Rectal smooth muscle tissue (tissue), 1 donor: ENCODE measurements around the gene LRCH1.
A peak's percentile ranks its signal among the peaks of the same experiment; 100 is the strongest.

Experiments used
- H3K27ac ChIP-seq: one replicate; pipeline ENCODE4 v1.7.0; 2013; ENCODE audit warnings: low read depth, low read length, inconsistent platforms
- H3K27me3 ChIP-seq: one replicate; pipeline ENCODE4 v1.7.0; 2013; ENCODE audit warnings: low read length; ENCODE audit not compliant: control insufficient read depth, insufficient read depth
- H3K36me3 ChIP-seq: one replicate; pipeline ENCODE4 v1.7.0; 2013; ENCODE audit warnings: low read length; ENCODE audit not compliant: control insufficient read depth, insufficient read depth
- H3K4me1 ChIP-seq: one replicate; pipeline ENCODE4 v1.7.0; 2013; ENCODE audit warnings: low read length; ENCODE audit not compliant: control insufficient read depth, insufficient read depth
- H3K4me3 ChIP-seq: one replicate; pipeline ENCODE4 v1.7.0; 2013; ENCODE audit warnings: low read length
- H3K9ac ChIP-seq: one replicate; pipeline ENCODE4 v1.7.0; 2013; ENCODE audit warnings: low read length

The LRCH1 gene

DNA sequence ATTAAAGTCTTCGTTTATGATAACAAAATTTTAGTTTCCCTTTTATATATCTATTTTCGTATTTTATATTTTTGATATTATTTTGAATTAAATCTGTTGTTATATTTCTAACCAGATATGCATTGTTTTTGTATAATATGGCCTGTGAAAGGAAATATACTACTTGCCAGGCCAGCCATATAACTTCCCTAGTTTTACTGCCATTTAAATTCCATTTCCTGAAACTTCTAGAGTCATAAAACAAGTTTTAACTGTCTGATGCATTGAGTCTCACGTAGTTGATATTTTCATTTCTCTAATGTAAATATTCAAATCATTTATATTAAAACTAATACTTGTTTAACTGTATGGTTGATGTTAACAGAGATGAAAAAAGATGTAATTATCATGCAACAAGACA is 230.5 kb downstream of the LRCH1 start:
- Histone ChIP-seq H3K36me3 (peaks cover 8% of the 10 kb centered on the region), H3K9ac (no peak overlapping the region), H3K4me1 (peaks cover 2% of the 10 kb centered on the region), H3K27ac (no peak overlapping the region), H3K27me3 (no peaks in the 10 kb centered on the region), H3K4me3 (no peak overlapping the region)

GRCh38 chr13:46795321-46795720 is 242.4 kb downstream of the LRCH1 start:
- Histone ChIP-seq H3K4me1 (peaks cover 8% of the 10 kb centered on the region), H3K9ac (no peak overlapping the region), H3K4me3 (peak overlapping the region; percentile 99), H3K27ac (no peak overlapping the region), H3K36me3 (no peaks in the 10 kb centered on the region), H3K27me3 (no peaks in the 10 kb centered on the region)

DNA sequence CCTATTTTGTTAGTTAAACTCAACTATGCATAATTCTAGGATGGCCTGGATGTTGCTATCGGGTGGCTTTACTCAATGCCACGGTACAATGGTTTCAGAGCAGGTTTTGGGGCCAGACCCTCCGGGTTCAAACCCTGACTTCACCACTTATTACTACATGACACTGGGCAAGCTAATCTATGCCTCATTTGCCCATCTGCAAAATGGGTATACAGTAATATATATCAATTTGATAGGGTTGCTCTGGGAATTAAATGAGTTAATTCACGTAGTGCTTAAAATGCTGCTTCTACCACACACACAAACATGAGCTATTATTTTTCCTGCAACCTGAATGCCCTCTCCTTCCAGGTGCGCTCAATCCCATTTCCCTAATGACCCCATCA is 243.2 kb downstream of the LRCH1 start:
- Histone ChIP-seq H3K27ac (peak overlapping the region; percentile 96), H3K9ac (peak overlapping the region; percentile 81), H3K4me3 (peak overlapping the region; percentile 99), H3K27me3 (no peaks in the 10 kb centered on the region), H3K4me1 (peaks cover 8% of the 10 kb centered on the region), H3K36me3 (no peaks in the 10 kb centered on the region)

DNA sequence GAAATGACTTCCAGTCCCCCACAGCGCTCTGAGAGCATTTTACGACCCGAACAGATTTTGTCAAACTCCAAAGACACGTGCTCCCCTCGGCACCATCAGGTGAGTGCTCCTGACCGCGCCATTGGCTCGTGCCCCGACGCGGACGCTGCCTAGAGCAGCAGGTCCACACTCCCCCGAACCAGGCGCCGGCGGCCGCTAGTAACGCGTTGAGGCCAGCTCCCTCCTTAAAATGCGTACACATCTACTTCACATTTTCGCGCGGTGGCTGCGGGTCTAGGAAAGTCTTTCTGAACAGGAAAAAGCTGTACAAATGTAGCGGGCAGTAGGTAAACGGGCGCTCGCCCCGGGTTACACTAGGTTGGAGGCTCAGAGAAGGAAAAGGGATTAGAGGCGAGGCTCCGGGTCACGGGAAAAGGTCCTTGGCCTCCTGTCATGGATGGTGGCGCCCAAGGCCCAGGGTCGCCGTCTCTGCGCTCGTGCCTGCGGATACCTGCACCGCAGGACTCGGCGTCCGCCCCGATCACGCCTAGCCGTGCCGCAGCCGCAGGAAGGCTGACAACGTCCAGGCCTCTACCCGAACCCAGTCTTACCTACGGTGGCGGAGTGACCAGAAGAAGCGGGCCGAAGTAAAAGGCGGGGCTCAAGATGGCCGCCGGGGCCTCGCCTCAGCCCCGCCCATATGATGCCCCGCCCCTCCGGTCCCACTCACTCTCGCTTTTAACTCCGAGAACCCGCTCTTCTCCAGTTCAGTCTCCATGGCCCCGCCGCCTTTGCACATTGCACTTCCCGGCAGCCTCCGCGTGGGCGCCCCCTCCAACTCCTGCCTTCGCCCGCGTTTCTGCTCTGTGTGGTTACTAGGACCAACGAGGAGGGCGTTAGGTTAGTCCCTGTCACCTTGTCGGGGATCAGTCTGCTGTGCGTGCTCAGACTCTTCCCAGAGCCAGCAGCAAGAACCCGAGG is 243.8 kb downstream of the LRCH1 start, which contains the start of gene ESD:
ESD (minus strand) TSS at position 647 of the 960 bp plus-strand sequence. CDS start 5,748 bp downstream, outside the sequence.
- Histone ChIP-seq H3K4me3 (peak within 1 kb of the TSS; percentile 99), H3K27ac (peak within 1 kb of the TSS; percentile 96), H3K9ac (peak within 1 kb of the TSS; percentile 81), H3K36me3 (no peaks in the 10 kb centered on the region), H3K4me1 (peaks cover 8% of the 10 kb centered on the region), H3K27me3 (no peaks in the 10 kb centered on the region)

- Histone ChIP-seq H3K27me3 (no peaks in the 10 kb centered on the region), H3K36me3 (no peaks in the 10 kb centered on the region), H3K27ac (peak overlapping the region; percentile 96), H3K4me3 (peak overlapping the region; percentile 99), H3K9ac (peak overlapping the region; percentile 78), H3K4me1 (peaks cover 8% of the 10 kb centered on the region)
These were observed 244.7 kb downstream of the LRCH1 start for GRCh38 chr13:46797501-46798237.

DNA sequence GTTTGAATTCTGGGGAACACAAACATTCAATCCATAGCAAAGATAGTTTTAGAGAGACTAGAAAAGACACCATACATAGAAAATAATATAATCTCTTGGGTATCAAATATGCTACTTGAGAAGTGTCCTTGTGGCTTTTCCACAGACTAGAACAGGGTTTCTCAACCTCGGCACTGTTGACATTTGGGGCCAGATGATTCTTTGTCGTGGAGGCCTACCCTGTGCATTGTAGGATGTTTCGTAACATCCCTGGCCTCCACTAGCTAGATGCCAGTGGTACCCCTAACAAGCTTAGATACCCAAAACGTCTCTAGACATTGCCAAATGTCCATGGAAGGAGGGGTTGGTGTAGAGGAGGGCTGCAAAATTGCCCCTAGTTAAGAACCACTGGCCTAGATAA is 246.2 kb downstream of the LRCH1 start:
- peaks cover 8% of the 10 kb centered on the region for H3K4me1 ChIP-seq
- H3K4me3 ChIP-seq = no peak overlapping the region

DNA sequence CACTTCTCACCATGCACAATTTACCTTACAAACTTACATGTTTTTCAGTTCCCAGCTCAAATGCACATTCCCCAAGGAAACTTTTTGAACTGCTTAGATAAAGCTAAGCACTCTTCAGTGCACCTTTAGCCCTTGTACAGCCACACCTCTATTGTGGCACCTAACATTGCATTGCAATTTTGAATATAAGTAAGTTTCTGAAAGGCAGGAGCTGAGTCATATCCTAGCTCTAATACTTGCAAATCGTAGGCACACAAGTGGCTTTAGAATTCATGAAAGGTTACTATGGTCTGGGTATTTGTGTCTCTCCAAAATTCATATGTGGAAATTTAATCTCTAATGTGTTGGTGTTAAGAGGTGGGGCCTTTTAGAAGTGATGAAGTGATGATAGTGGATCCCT is 248.9 kb downstream of the LRCH1 start:
- H3K27ac ChIP-seq = no peak overlapping the region
- no peak overlapping the region for H3K9ac ChIP-seq
- H3K4me1 ChIP-seq = peaks cover 5% of the 10 kb centered on the region
- H3K27me3 ChIP-seq = no peaks in the 10 kb centered on the region
- no peak overlapping the region for H3K4me3 ChIP-seq
- no peaks in the 10 kb centered on the region for H3K36me3 ChIP-seq

More for the DNA sequence above, 246.2 kb downstream of the LRCH1 start:
- Histone ChIP-seq H3K27ac (no peak overlapping the region), H3K9ac (no peak overlapping the region), H3K36me3 (no peaks in the 10 kb centered on the region), H3K27me3 (no peaks in the 10 kb centered on the region)
